Fibroblast of lung (primary cell): Measurements from ENCODE around the gene YRDC.

Experiments used
- CTCF ChIP-seq, 2 donors: IDR thresholded peaks in 1 of 2; conservative IDR thresholded peaks in 1 of 2; 1 replicate in 1 of 2; 2 replicates in 1 of 2; pipeline ENCODE4 v1.5.1; 2011 to 2012; ENCODE audit warnings: low read length in 2 of 2, control low read depth in 1 of 2, inconsistent platforms in 1 of 2, low read depth in 1 of 2, mild to moderate bottlenecking in 1 of 2
- EZH2 ChIP-seq: IDR thresholded peaks from 2 replicates; pipeline ENCODE4 v1.5.1; 2012; ENCODE audit warnings: low read length, control low read depth, mild to moderate bottlenecking; ENCODE audit errors: missing control alignments

- TF ChIP-seq CTCF (conservative IDR thresholded peaks at IDR 0.05 in 1 of 2, IDR thresholded peaks at IDR 0.05 in 1 of 2; ENCODE audit: low read depth in 1 of 2, low read length in 2 of 2) (no peak), EZH2 (no peak)
Observed at GRCh38 chr1:37821481-37821880, 13.5 kb upstream of the YRDC start.
